OCI-LY7 (cell line): ENCODE measurements around the gene NYNRIN. TPM values are rescaled to one million over a fixed set of nuclear protein-coding genes. Genes with fewer than 3 reads are reported as not detected.

ENCODE experiments used
- BruUV-seq: library from RNA; stranded (reverse); fragments of 400-500 nt; replicated peaks from 2 replicates; lab custom pipeline; 2021; lab: Mats Ljungman, UMichigan
- CTCF ChIA-PET: fragments of 300-600 bp; sonication (Branson Sonifier 250); formaldehyde crosslinking; loops from one replicate; lab custom pipeline; 2022; ENCODE audit warnings: antibody characterized with exemption; ENCODE audit not compliant: unreplicated experiment; lab: Charles Lee
- POLR2A ChIA-PET: fragments of 300-600 bp; sonication (Branson Sonifier 250); formaldehyde crosslinking; loops from one replicate; lab custom pipeline; 2022; ENCODE audit warnings: antibody characterized with exemption; lab: Charles Lee
- DNase-seq: peaks from one replicate; pipeline ENCODE4 v3.0.0-alpha.2; 2015; ENCODE audit warnings: low spot score
- H2AFZ ChIP-seq: fragments of 200-600 bp; sonication (generic), shearing (Covaris generic); 2 replicates; pipeline ENCODE4 v1.6.1; 2014; ENCODE audit warnings: mild to moderate bottlenecking, antibody characterized with exemption, low read length, moderate library complexity
- H3K27ac ChIP-seq: fragments of 200-600 bp; sonication (generic); 2 replicates; pipeline ENCODE4 v1.5.1; 2014; ENCODE audit warnings: mixed run types, low read depth, mild to moderate bottlenecking, moderate library complexity, low read length, inconsistent platforms; ENCODE audit not compliant: poor library complexity, severe bottlenecking
- H3K36me3 ChIP-seq: fragments of 200-600 bp; sonication (generic); 2 replicates; pipeline ENCODE4 v1.6.1; 2014; ENCODE audit warnings: mild to moderate bottlenecking, antibody characterized with exemption, low read length, moderate library complexity, mixed read lengths; ENCODE audit not compliant: insufficient read depth
- H3K4me1 ChIP-seq: fragments of 200-600 bp; sonication (generic); 2 replicates; pipeline ENCODE4 v1.5.1; 2014; ENCODE audit warnings: mild to moderate bottlenecking, low read length; ENCODE audit not compliant: insufficient read depth, poor library complexity, severe bottlenecking
- H3K4me2 ChIP-seq: fragments of 200-600 bp; sonication (generic); 2 replicates; pipeline ENCODE4 v1.6.1; 2014; ENCODE audit warnings: mild to moderate bottlenecking, low read length
- H3K4me3 ChIP-seq: fragments of 200-600 bp; sonication (generic); 2 replicates; pipeline ENCODE4 v1.5.1; 2014; ENCODE audit warnings: mild to moderate bottlenecking, low read depth, low read length; ENCODE audit not compliant: poor library complexity, severe bottlenecking
- H3K79me2 ChIP-seq: fragments of 200-600 bp; sonication (generic); 2 replicates; pipeline ENCODE4 v1.6.1; 2016; ENCODE audit warnings: low read depth, mild to moderate bottlenecking, low read length, moderate library complexity, mixed read lengths; ENCODE audit not compliant: insufficient read depth
- H3K9me2 ChIP-seq: fragments of 200-600 bp; sonication (generic); 2 replicates; pipeline ENCODE4 v1.6.1; 2016; ENCODE audit warnings: mild to moderate bottlenecking, low read length, mixed read lengths; ENCODE audit not compliant: insufficient read depth
- H3K9me3 ChIP-seq: fragments of 200-600 bp; sonication (generic); 2 replicates; pipeline ENCODE4 v1.6.1; 2014; ENCODE audit warnings: mild to moderate bottlenecking, mixed run types, low read length, mixed read lengths
- H4K20me1 ChIP-seq: fragments of 200-600 bp; sonication (generic); 2 replicates; pipeline ENCODE4 v1.6.1; 2014; ENCODE audit warnings: mild to moderate bottlenecking, antibody characterized with exemption, low read length, moderate library complexity, mixed read lengths; ENCODE audit not compliant: insufficient read depth
- CTCF ChIP-seq: fragments of 200-600 bp; sonication (generic); conservative IDR thresholded peaks from 2 replicates; pipeline ENCODE4 v1.5.1; 2014; ENCODE audit warnings: mild to moderate bottlenecking, antibody characterized with exemption, low read length, moderate library complexity, mixed read lengths
- EZH2phosphoT487 ChIP-seq: fragments of 200-600 bp; sonication (generic); IDR thresholded peaks from 2 replicates; pipeline ENCODE4 v1.6.1; 2018; ENCODE audit warnings: low read depth, borderline replicate concordance, mild to moderate bottlenecking, mixed run types, antibody characterized with exemption, low read length, moderate library complexity, mixed read lengths
- intact Hi-C: fragments of 100-400 bp; cut with micrococcal nuclease; formaldehyde crosslinking; loops from one replicate; pipeline ENCODE4 v1.10.0; 2022; ENCODE audit not compliant: unreplicated experiment
- total RNA-seq, 2 experiments: library from RNA; depleted of rRNA in 1 of 2; stranded (reverse); fragments of >200 nt in 1 of 2; shearing (Covaris generic) in 1 of 2; gene quantifications; 2 replicates each; pipeline ENCODE4 v1.2.3, GENCODE V29; 2014 to 2022

NYNRIN gene
- total RNA-seq, 2 experiments from 2014 or later: 0.13 TPM; not detected in 1

DNA sequence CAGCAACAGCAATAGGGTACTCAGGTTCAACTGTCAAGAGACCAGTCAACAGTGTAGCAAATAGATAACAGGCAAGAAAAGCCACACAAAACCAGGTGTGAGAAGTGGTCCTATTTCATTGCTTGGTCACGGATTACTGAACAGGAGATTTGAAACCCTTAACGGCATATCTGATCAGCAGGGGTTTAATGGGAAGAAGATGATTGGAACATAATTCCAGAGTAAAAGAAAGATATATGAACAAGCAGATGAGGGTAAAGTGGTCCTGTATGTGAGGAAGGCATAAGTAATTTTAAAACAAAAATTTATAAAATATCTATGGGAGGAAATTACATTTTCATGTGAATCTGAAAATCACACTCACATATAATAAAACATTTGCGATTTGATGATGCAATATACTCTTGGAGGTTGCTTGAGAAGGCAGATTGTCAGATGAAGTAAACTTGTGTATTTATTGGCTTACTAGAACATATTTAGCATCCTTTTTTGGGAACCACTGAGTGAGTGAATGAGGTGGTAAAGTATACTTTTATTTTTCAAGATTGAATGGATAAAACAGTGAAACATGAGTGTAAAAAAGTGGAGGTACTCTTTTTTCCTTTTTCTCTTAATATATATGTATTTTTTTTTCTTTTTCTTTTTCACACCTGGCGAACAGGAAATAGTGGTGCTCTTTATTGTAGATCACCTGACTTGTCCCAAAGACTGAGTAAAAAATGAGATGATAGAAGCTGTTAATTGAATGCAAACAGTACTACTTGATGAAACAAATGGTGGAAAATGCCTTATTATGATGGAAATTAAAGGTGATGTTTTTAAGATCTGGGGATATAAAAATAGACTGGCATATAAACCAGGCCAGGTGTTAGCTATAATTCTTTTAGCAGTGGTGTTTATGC is 65.3 kb downstream of the NYNRIN start:
- peak overlapping the region; percentile 53 for H3K4me2 ChIP-seq
- H3K36me3 ChIP-seq: no peaks in the 10 kb centered on the region
- no peaks in the 10 kb centered on the region for H3K79me2 ChIP-seq
- no peaks in the 10 kb centered on the region for H3K9me3 ChIP-seq
- peak overlapping the region; percentile 17 for H3K4me3 ChIP-seq
- no peaks in the 10 kb centered on the region for H3K9me2 ChIP-seq
- peak overlapping the region; percentile 12 for H2AFZ ChIP-seq
- peak; percentile 77 for DNase-seq
- no peak for TF ChIP-seq EZH2phosphoT487
- no peak for TF ChIP-seq CTCF
- peak overlapping the region; percentile 82 for H3K27ac ChIP-seq
- POLR2A ChIA-PET: interaction anchor here (1.1 to 1.5 kb wide), 2 partner anchors 10 to 22 kb away, joined by 3 to 9 read pairs; partner anchors contain the start of gene SDR39U1
- intact Hi-C loops: no loop called here
- no TSS peak for BruUV-seq
- H3K4me1 ChIP-seq: peaks cover 29% of the 10 kb centered on the region
- no peaks in the 10 kb centered on the region for H4K20me1 ChIP-seq
- CTCF ChIA-PET: no interaction called here

- ChIA-PET POLR2A (interaction anchor here (0.8 to 1.5 kb wide), 3 partner anchors 10 to 23 kb away, joined by 3 to 9 read pairs (median 3); partner anchors contain the start of gene SDR39U1), CTCF (no interaction called here)
- H3K27ac ChIP-seq: peak overlapping the region; percentile 82
- peak overlapping the region; percentile 22; the same call in 1 of the 2 replicates for H3K4me2 ChIP-seq
- H3K36me3 ChIP-seq: no peaks in the 10 kb centered on the region
- peaks cover 29% of the 10 kb centered on the region for H3K4me1 ChIP-seq
- H3K4me3 ChIP-seq: no peak overlapping the region
- no peaks in the 10 kb centered on the region for H3K79me2 ChIP-seq
- no peak overlapping the region for H2AFZ ChIP-seq
- no TSS peak for BruUV-seq
- intact Hi-C loops: no loop called here
- TF ChIP-seq CTCF: no peak
- no peak for DNase-seq
- no peaks in the 10 kb centered on the region for H3K9me3 ChIP-seq
- H4K20me1 ChIP-seq: no peaks in the 10 kb centered on the region
- no peaks in the 10 kb centered on the region for H3K9me2 ChIP-seq
Observed at GRCh38 chr14:24465368-24465767, 66.6 kb downstream of the NYNRIN start.

DNA sequence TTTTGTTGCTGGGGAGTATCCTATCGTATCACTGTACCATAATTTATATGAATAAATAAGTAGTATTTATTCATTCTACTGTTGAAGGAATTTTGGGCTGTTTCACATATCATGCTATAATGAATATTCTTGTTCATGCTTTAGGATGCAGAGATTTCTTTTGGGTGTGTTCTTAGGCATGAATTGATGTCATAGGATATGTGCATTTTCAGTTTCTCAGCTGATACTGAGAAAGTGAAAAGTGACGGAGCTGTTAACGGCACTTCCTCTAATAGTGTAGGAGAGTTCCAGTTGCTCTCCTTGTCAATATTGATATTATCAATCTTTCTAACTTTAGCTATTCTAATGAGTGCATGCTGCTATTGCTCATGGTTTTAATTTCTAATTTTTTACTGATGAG is 67.0 kb downstream of the NYNRIN start:
- ChIA-PET POLR2A (interaction anchor here (0.8 to 0.9 kb wide), 2 partner anchors 10 to 15 kb away, joined by 3 read pairs; no protein-coding TSS in a partner anchor), CTCF (no interaction called here)
- H3K27ac ChIP-seq: peak overlapping the region; percentile 82
- H4K20me1 ChIP-seq: no peaks in the 10 kb centered on the region
- no peaks in the 10 kb centered on the region for H3K36me3 ChIP-seq
- peaks cover 29% of the 10 kb centered on the region for H3K4me1 ChIP-seq
- no peak overlapping the region for H3K4me3 ChIP-seq
- H3K9me2 ChIP-seq: no peaks in the 10 kb centered on the region
- H3K79me2 ChIP-seq: no peaks in the 10 kb centered on the region
- intact Hi-C loops: no loop called here
- DNase-seq: no peak
- no TSS peak for BruUV-seq
- no peak for TF ChIP-seq CTCF
- no peaks in the 10 kb centered on the region for H3K9me3 ChIP-seq
- no peak overlapping the region for H3K4me2 ChIP-seq
- no peak overlapping the region for H2AFZ ChIP-seq
